SKM-1 (cell line): ENCODE measurements around the gene RNF224.

Experiments used
- DNase-seq: peaks from one replicate; lab custom pipeline; 2025; ENCODE audit not compliant: unreplicated experiment; lab: John Stamatoyannopoulos, UW

The RNF224 gene

DNA sequence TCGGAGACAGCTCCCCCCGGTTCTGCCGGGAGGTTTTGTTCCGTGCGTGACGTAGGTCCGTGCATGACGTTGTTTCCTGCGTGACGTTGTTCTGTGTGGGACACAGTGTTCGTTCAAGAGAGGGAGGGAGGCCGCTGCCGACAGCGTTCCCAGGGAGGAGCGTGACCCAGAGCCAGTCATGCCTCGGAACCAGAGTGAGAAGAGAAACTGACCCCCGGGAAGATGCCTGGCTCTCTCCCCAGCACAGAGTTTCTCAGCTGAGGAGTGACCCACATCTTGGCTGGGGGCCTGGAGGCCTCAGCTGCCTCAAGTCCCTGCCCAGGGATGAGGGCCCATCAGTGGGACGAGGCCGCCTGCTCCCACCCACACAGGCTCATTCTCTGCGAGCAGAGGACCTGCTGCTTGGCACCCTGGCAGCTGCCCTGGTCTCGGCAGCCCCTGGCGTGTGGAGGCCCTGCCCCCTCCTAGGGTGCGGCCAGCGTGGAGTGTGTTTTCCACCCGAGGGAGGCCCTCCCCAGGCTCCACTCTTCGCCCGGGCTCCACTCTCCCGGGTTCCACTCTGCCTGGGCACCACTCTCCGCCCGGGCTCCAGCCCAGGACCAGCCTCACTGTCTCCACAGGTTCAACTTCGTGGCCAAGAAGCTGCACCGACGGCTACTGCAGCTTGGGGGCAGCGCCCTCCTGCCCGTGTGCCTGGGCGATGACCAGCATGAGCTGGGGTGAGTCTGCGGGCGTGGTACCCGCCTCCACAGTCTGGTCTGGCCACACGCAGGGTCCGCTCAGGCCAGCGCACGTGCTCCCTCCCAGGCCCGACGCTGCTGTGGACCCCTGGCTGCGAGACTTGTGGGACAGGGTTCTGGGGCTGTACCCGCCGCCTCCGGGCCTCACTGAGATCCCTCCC, 13.9 kb upstream of the RNF224 start:
- no peak for DNase-seq

DNA sequence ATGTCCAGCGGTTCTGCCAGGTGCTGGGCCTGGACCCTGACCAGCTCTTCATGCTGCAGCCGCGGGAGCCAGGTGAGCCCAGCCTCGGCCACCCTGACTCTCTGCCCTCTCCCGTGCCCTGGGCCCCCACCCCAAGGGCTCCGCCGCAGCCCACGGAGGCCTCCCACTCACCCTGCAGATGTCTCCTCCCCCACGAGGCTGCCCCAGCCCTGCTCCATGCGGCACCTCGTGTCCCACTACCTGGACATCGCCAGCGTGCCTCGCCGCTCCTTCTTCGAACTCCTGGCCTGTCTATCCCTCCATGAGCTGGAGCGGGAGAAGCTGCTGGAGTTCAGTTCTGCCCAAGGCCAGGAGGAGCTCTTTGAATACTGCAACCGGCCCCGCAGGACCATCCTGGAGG, 12.7 kb upstream of the RNF224 start:
- no peak for DNase-seq

DNA sequence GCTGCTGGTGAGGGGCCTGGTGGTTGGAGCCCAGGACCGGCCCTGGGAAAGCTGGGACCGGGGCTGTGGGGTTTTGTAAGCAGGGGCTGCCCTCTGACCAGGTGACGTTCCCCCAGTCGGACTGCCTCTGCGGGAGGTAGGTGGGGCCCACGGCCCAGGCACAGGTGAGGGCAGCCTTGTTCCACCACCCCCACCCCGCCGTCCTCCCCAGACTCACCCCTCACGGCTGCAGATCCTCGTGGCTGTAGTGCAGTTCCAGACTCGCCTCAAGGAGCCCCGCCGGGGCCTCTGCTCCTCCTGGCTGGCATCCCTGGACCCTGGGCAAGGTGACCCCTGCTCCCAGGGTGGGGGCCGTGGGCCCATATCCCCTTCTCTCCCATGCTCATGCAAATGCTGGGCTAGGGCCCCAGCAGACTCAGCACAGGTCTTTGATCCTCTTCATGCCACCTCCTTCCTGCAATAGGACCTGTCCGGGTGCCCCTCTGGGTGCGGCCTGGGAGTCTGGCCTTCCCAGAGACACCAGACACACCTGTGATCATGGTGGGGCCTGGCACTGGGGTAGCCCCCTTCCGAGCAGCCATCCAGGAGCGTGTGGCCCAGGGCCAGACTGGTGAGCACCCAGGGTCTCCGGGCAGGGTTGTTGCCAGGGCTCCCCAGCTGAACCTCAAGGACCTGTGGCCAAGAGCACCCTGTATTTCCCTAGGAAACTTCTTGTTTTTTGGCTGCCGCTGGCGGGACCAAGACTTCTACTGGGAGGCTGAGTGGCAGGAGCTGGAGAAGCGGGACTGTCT, 11.9 kb upstream of the RNF224 start:
- no peak for DNase-seq

DNA sequence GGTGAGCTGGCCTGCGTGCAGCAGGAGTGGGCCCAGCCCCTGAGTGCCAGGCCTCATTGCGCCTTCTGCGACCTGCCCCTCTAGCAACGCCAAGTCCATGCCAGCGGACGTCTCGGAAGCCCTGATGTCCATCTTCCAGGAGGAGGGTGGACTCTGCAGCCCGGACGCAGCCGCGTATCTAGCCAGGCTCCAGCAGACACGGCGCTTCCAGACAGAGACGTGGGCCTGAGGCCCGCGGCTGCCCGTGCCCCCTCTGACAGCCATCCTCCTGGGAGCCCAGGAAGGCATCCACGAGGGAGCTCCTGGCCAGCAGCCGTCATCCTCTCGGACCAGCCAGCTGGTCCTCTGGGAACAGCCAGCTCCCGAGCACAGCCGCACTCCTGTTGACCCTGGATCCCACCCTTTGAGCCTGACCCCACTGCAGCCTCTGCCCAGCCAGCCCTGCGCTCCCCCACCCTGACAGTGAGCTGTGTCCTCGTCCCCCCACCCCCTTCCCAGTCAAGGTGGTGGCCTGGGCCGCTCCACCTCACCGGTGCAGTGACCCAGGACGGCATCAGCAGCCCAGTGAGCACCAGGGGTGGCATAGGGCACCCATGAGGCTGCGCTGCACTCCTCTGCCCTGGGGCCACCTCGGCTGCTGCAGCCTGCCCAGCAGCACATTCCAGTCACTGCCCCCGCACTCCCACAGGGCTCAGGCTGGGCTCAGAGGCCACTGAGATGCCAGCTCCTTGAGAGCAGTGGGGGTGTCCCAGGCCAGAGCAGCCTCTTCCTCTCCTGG, 10.9 kb upstream of the RNF224 start:
- DNase-seq: no peak

DNA sequence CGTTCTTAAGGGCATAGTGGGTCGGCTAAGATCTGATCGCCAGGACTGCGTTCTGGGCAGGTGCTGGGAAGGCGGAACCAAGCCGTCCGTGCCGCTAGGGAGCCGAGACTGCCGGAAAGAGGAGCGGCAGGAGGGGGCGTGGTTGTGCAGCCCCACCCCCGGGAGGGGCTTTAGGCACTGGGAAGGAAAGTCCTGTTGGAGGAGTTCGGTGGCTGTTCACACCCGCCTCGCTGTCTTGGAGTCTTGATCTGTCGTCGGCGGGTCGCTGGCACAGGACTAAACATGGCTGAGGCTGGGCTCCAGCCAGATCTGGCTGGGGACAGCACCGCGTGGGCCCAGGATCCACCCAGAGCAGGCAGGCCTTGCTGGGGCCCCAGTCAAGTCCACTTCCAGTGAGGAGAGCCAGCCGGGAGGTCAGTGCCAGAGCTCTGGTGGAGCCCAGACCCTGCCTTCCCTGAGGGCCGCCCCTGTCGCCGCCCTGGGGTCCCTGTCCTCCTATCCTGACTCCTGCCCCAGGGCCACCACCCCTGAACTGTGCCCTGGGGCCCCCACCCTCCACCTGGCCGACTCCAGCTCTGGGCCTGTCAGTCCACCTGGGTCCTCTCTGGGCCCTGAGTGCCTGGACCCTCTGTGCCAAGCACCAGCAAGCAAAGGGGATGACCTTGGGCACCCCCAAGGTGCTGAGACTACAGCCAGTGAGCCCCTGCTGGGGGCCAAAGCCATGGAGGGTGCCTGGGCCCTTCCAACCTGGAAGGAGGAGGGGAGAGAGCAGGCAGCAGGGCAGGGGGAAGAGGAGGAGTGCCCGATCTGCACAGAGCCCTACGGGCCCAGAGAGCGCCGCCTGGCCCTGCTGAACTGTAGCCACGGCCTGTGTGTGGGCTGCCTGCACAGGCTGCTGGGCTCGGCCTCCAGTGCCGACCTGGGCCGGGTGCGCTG, 9.8 kb upstream of the RNF224 start:
- DNase-seq: no peak

DNA sequence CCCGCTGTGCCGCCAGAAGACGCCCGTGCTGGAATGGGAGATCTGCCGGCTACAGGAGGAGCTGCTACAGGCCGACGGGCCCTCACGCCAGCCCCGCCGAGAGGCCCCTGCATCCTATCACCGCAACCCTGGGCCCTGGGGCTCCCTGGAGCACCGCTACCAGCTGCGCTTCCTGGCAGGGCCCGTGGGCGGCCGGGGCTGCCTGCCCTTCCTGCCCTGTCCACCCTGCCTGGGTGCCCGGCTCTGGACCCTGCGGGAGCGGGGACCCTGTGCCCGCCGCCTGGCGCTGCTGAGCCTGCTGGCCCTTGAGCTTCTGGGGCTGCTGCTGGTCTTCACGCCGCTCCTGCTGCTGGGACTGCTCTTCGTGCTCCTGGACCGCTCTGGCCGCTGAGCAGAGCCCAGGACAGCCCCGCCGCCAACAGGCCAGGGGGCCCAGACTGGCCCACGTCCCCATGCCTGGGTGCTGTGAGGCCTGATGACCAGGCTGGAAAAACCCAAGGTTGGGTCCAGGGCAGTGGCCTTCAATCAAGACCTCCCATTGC, 9.0 kb upstream of the RNF224 start:
- no peak for DNase-seq

DNA sequence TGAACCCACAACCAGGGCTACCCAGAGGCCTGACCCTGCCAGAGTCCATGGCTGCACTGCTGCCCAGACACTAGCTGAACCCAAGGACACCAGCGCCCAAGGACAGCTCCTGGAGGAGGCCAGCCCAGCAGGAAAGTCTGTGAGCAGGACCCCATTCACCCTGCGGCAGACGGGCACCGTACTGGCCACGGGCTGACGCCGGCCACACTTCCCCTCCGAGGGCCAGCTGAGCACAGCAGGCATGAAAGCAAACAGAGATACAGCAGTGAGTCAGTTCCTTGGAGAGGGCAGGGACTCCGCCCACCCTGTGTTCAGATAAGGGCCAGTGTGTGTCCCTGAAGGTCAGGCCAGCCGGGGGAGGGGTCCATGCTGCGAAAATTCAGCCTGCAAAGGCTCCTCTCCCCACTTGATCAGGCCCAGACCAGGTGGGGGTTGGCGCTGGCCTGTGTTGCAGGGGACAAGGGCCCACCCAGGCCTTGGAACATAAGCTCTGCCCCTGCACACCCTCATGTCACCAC, 8.5 kb upstream of the RNF224 start:
- DNase-seq: no peak

DNA sequence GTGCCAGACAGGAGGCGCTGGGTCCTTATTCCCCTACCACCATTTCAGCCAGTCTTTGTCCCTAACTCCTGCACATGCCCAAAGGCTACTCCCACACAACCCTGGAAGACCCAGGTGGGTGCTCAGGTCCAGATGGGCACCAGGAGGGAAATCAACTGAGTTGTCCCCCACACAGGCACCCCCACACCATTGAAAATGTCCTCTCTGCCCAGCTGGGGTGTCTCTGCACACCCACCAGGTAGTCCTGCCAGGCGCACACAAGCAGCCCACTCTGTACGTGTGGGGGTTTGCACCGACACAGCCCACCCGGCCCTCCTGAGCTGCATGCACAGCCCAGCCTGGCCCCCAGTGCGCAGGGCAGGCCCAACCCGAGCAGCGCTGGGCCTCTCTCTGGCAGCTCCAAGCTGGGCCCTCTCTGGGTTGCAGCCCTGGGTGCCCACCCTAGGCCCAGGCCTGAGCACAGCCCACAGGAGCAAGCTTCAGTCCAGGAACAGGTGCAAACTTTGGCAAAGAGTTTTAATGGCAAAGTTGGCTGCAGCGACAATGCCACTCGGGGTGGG, 7.5 kb upstream of the RNF224 start:
- no peak for DNase-seq

DNA sequence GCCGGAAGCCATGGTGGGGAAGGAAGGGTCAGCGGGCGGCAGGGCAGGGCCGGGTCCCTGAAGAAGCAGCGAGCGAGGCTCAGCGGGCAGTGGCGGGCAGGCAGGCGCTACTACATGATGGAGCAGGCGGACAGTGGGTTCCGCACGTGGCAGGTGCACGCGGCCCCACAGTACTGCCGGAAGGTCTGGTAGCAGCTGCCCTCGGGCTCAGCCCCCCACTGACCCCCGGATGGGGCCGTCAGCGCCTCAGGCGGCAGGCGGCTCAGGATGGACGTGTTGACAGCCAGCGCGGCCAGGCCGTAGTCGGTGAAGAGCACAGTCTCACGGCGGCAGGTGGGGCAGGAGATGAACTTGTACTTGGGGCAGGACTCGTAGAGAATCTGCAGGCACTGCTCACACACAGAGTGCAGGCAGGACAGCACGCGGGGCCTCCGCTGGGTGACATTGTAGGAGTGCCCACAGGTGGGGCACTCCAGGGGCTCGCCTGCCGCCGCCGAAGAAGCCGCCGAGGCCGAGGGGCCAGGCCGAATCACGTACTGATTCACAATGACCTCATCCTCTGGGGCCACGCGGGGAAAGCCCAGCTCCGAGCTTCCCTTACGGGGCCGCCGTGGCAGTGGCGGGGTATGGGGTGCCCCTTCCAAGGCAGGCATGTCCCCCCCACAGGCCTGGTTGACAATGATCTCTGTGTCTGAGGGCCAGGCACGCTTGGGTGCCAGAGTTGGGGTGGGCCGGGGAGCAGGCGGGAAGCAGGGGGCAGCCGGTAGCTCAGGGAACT, 6.8 kb upstream of the RNF224 start:
- no peak for DNase-seq

DNA sequence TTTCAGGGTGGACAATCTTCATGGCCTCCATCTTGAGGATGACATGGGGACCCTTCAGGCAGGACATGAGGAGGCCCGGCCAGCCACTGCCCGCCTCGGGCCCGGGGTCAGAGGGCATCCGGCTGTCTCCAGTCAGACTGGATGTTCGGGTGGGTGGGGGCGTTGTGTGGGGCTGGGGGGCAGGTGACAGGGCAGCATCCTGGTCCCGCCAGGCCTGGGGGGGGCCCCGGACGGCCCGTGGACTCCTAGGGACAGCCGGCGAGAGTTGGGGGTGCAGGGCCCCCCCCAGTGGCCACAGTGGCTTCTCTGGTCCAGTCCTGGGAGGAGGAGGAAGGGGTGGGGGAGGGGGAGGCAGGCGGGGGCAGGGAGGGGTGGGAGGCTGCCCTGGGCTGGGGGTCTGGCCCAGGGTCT, 6.2 kb upstream of the RNF224 start:
- DNase-seq: no peak

DNA sequence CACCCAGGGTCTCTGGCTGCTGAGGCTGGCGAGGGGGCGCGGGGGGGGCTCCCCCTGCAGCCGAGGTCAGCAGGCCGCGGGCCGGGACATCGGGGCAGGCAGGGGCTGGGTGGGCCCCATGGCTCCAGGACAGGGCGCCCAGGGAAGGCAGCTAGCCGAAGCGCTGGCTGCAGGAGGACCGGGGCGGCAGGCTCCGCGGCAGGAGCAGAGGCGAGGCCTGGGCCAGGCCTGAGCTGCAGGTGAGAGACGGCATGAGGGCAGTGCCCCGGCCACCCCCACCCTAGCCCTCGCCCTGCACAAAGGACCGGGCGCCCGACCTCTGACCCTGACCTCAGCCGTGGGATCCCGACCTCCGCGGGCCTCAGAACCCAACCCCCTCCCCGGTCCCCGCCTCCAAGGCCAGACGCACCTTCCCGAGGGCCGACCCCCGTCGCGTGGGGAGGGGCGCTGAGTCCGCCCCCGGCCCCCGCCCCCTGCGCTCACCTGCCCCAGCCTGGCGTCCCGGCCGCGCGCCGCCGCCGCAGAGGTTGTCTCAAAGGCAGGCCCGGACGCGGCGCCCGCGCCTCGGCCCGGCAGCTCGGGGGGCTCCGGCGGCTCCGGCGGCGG, 5.7 kb upstream of the RNF224 start:
- no peak for DNase-seq

DNA sequence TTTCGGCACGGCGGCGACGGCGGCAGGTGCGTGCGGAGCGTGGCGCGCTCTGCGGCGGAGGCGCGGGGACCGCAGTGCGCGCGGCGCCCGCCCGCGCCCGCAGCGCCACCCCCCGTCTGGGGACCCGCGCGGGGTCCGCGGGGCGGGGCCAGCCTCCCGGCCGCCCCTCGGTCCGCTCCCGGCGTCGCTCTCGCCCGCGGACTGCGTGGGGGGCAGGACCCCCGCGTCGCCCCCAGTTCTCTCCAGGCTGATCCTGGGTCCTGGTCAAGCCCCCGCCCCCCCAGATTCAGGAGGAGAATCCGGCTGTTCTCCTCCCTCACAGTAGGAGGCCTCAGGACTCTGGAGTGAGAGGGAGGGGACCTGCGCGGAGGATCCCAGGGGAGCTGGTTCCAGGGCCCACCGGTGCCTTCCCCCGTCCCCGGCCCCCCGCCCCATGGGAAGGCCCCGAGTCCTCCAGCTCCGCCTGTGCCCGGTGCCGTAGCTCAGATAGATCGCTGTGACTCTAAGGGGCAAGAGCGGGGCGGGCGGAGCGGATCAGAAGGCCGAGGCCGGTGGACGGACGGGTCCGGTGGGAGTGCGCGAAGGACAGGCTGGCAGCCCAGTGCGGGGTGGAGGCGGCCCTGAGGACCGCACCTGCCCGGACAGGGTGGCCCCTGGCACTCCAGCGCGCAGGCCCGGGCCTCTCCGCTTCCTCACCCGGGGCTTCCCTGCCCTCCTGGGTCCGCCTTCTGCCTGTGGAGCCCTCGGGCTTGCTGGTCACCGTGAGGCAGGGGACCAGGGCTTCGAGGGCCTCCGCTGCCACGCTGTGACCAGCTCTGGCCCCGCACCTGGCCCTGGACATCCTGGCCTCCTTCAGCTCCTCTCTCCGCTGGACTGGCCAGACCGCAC, 4.9 kb upstream of the RNF224 start, which contains the start of gene RNF208:
Gene RNF208, minus strand, starts transcription at position 51 of the 888 bp plus-strand sequence. CDS start 1,028 bp downstream, outside the sequence.
- DNase-seq: no peak

DNA sequence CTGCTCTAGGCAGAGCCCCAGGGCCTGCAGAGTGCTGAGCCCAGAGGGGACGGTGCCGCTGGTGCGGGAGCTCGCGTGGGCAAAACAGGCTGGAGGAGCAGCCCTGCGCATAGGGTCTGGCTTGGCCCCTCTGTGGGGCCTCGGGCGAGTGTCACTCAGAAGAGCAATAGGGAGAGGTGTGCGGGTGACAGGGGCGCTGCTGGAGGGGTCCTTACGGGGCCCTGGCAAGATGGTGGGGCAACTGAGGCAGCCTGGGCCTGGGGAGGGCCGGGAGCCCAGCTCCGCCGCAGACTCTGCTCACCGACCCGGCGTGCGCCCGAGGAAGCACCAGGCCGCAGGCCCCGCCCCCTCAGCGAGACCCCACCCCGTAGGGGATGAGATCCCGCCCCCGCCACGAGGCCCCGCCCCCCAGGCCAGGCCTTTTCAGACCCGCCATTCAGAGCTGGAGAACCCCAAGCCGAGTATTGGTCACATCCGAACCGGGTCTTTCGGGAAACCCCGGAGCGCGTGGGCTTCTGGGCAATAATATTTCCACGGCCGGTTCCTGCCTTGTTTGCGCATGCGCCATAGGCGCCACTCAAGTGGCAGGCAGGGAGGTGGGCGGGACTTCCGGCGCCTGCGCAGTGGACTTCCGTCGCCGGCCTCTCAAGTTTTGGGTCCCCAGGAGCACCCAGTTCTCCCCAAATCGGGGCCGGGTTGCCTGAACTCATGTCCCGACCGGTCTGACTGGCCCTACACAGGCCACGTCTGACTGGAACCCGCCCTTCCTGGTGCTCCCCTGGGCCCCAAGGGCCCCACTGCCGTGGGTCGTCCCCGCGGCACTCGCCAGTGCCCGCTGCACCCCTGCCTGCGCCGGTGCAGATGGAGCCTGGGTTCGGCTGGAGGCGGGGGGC, 4.0 kb upstream of the RNF224 start:
- peak; percentile 97 for DNase-seq

DNA sequence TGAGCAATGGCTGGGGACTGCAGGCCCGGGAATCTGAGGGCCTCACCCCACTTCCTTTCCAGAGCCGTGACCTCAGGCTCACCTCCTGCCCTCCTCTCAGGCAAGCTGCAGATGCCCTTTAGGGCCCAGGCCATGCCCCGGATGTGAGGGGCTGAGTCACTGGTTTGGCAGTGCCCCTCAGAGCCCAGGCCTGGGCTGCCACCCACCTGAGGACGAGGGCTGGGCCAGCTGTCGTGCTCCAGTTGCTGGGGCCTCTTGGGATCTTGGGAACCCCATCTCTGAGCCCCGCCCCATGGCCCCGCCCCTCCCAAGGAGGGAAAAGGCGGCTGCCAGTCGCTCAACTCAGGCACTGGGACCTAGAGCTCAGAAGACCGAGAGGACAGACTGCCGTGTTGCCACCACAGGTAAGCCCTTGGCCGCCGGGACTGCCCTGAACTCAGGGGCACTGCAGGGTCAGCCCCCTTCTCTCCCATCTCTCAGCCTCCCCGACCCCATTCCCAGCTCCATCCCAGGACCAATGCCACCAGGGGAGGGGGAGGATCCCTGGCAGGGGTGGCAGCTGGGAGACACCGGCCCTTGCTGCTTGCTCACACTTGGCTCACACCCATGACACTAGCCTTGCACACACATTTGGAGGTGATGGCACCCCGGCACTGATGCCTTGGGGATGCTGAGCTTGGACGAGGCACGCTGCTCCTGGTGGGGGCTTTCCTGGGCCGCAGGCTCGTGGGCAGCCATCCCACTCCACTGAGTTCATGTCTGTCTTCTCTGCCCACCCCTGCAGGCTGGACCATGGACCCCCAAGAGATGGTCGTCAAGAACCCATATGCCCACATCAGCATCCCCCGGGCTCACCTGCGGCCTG, 2.2 kb upstream of the RNF224 start, which contains the start of gene CYSRT1:
Gene CYSRT1, plus strand, starts transcription at position 345 of the 865 bp plus-strand sequence. Its CDS starts 448 bp downstream, at position 793.
- DNase-seq: no peak

DNA sequence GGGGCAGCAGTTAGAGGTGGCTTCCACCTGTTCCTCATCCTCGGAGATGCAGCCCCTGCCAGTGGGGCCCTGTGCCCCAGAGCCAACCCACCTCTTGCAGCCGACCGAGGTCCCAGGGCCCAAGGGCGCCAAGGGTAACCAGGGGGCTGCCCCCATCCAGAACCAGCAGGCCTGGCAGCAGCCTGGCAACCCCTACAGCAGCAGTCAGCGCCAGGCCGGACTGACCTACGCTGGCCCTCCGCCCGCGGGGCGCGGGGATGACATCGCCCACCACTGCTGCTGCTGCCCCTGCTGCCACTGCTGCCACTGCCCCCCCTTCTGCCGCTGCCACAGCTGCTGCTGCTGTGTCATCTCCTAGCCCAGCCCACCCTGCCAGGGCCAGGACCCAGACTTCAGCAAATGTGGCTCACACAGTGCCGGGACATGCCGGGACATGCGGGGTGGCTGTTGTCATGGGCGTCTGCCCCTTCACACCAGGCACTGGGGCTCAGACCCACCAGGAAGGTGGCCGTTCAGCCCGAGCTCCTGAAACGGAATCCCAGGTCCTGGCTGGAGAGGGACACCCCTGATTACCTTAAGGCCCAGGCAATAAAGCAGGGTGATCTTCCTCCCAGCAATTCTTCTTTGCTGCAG, 1.5 kb upstream of the RNF224 start:
- DNase-seq: no peak
